ENCODE data around the gene FBXO4.

The FBXO4 gene

GRCh38 chr5:41924872-41925554 lies at the start of gene FBXO4:
Gene FBXO4 (plus strand): TSS chr5:41925281. CDS start chr5:41925310, 29 bp downstream.
- DNase-seq (ENCODE audit: low read depth in 3 of 3, low spot score in 1 of 3) = peak; percentile 60 to 77 (median 76)

GRCh38 chr5:41876678-41877077 lies 48.4 kb upstream of the FBXO4 start:
- no peak for DNase-seq (ENCODE audit: low read depth in 3 of 3, low spot score in 1 of 3)

GRCh38 chr5:41877408-41877807 lies 47.7 kb upstream of the FBXO4 start:
- no peak for DNase-seq (ENCODE audit: low read depth in 3 of 3, low spot score in 1 of 3)

- DNase-seq (ENCODE audit: low read depth in 3 of 3, low spot score in 1 of 3) = no peak
These were observed 46.9 kb upstream of the FBXO4 start for GRCh38 chr5:41878173-41878572.

GRCh38 chr5:41878643-41879478 lies 46.2 kb upstream of the FBXO4 start:
- no peak for DNase-seq (ENCODE audit: low read depth in 3 of 3, low spot score in 1 of 3)

GRCh38 chr5:41882765-41883164 lies 42.3 kb upstream of the FBXO4 start:
- DNase-seq (ENCODE audit: low read depth in 3 of 3, low spot score in 1 of 3) = no peak

- no peak for DNase-seq (ENCODE audit: low read depth in 3 of 3, low spot score in 1 of 3)
These were observed 41.8 kb upstream of the FBXO4 start for GRCh38 chr5:41883243-41883642.

GRCh38 chr5:41883936-41884335 lies 41.1 kb upstream of the FBXO4 start:
- DNase-seq (ENCODE audit: low read depth in 3 of 3, low spot score in 1 of 3) = no peak

- DNase-seq (ENCODE audit: low read depth in 3 of 3, low spot score in 1 of 3) = no peak
These were observed 39.8 kb upstream of the FBXO4 start for GRCh38 chr5:41885286-41885685.

- DNase-seq (ENCODE audit: low read depth in 3 of 3, low spot score in 1 of 3) = no peak
These were observed 33.9 kb upstream of the FBXO4 start for GRCh38 chr5:41891066-41891707.

GRCh38 chr5:41892031-41892430 lies 33.0 kb upstream of the FBXO4 start:
- DNase-seq (ENCODE audit: low read depth in 3 of 3, low spot score in 1 of 3) = no peak

- DNase-seq (ENCODE audit: low read depth in 3 of 3, low spot score in 1 of 3) = no peak
These were observed 31.8 kb upstream of the FBXO4 start for GRCh38 chr5:41893074-41893851.

- DNase-seq (ENCODE audit: low read depth in 3 of 3, low spot score in 1 of 3) = no peak
These were observed 28.9 kb upstream of the FBXO4 start for GRCh38 chr5:41896230-41896629.

GRCh38 chr5:41903382-41903891 lies 21.6 kb upstream of the FBXO4 start:
- DNase-seq (ENCODE audit: low read depth in 3 of 3, low spot score in 1 of 3) = no peak

- DNase-seq (ENCODE audit: low read depth in 3 of 3, low spot score in 1 of 3) = peak; percentile 89 to 94 (median 93)
These were observed 20.9 kb upstream of the FBXO4 start, which contains the start of gene RIMOC1 for GRCh38 chr5:41903892-41904799. Gene RIMOC1 (plus strand): TSS chr5:41904344. CDS start chr5:41904368, 24 bp downstream.

- no peak for DNase-seq (ENCODE audit: low read depth in 3 of 3, low spot score in 1 of 3)
These were observed 18.9 kb upstream of the FBXO4 start for GRCh38 chr5:41906151-41906550.

- no peak for DNase-seq (ENCODE audit: low read depth in 3 of 3, low spot score in 1 of 3)
These were observed 16.6 kb upstream of the FBXO4 start for GRCh38 chr5:41908374-41909079.

GRCh38 chr5:41918105-41918504 lies 7.0 kb upstream of the FBXO4 start:
- DNase-seq (ENCODE audit: low read depth in 3 of 3, low spot score in 1 of 3) = no peak

- DNase-seq (ENCODE audit: low read depth in 3 of 3, low spot score in 1 of 3) = no peak
These were observed 3.9 kb upstream of the FBXO4 start for GRCh38 chr5:41921166-41921565.
